Activated CD8-positive, alpha-beta memory T cell treated with anti-CD3 and anti-CD28 coated beads for 1 hour (primary cell): ENCODE results near the gene POLA2.
"Not testable (repeated sequence)": the region's sequence is repeated elsewhere in the genome, so short reads cannot be mapped to it uniquely, and the experiment has no call there.

Experiments used
- DNase-seq, 2 donors: peaks; one replicate each; pipeline ENCODE4 v3.0.0-alpha.2; 2020; ENCODE audit warnings: low read depth in 1 of 2; ENCODE audit errors: extremely low read depth in 1 of 2

The POLA2 gene

DNA sequence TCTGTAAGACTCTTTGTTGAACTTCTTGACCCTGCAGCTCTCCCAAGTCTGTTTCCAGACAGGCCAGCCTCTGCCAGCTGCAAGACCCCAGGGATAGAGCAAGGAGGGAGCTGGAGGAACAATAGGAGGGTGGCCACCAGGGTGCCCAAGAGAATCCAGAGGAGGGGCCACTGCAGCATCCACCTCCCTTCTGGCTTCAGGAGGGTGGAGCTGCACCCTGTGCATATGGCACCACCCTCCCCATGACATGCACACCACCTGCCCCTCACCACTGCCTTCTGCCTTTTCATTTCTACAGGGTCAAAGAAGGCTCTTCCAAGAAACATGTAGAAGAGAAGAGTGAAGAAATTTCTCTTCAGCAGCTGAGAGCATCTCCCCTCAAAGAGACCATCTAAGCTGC is 20.1 kb upstream of the POLA2 start:
- no peak for DNase-seq

DNA sequence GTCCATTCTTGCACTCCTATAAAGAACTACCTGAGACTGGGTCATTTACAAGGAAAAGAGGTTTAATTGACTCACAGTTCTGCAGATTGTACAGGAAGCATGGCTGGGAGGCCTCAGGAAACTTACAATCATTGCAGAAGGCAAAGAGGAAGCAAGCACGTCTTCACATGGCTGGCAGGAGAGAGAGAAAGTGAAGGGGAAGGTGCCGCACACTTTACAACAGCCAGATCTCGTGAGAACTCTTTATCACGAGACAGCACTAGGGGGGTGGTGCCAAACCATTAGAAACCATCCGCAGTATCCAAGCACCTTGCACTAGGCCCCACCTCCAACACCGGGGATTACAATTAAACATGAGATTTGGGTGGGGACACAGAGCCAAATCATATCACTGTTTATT is 19.4 kb upstream of the POLA2 start:
- no peak for DNase-seq

DNA sequence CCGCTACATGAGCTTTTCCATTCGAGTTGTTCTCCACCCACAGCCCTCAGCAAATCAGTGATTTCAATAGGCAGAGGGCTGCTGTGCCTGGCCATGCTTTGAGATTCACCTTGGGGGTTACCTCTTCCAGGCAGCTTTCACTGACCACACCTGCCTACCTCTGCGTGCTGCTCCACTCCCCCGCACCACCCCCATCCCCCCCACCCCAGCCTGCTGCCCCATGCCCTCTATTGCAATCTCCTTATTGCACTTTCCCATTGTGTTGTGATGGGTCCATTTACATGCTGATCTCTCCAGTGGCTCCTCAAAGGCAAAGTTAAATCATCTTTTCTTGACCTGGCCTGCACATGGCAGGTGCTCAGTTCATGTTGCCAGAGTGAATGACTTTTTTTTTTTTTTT is 18.0 kb upstream of the POLA2 start:
- DNase-seq = no peak

DNA sequence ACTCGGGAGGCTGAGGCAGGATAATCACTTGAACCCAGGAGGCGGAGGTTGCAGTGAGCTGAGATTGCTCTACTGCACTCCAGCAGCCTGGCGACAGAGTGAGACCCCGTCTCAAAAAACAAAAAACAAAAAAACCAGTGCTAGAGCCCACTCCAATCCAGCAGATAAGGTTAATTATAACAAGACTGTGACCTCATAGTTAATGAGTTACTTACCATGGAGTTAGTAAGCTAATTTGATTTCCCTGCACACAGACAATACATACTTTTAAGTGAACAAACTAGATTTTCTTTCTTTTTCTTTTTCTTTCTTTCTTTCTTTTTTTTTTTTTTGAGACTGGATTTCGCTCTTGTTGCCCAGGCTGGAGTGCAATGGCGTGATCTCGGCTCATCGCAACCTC is 16.7 kb upstream of the POLA2 start:
- DNase-seq = not testable (repeated sequence)

DNA sequence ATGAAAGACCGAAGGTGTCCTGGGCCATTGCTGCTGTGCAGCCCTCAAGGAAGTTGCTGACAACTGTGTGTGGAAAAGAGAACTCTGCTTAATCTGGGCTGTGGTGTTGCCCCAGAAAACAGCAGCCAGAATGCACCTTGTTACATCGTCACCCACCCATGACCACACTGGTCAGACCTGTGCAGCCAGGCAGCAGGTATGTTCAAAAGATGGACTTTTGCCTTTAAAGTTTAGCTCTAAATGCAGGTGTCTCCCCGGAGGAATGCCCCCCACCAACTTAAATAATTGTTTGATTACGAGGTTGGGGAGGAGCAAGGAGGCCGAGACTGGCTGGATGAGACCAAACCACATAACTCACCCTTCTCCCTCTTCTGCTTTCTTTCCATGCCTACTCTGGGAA is 15.3 kb upstream of the POLA2 start:
- DNase-seq = no peak

DNA sequence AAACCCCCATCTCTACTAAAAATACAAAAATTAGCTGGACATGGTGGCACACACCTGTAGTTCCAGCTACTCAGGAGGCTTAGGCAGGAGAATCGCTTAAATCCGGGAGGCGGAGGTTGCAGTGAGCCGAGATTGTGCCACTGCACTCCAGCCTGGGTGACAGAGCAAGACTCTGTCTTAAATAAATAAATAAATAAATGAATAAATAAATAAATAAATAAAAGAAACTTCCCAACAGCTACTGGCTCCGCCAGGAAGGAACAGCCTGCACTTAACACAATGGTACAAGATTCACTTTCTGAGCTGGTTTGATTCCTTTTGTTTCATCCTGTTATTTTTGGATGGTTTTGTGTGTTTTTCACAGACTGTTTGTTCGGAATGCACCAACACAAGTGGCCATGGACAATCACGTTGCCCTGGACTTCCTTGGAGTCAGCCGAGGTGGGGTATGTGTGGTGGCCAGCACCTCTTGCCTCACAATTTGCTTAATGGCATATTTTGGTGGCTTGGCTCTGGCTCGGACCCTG is 13.5 kb upstream of the POLA2 start:
- not testable (repeated sequence) for DNase-seq

DNA sequence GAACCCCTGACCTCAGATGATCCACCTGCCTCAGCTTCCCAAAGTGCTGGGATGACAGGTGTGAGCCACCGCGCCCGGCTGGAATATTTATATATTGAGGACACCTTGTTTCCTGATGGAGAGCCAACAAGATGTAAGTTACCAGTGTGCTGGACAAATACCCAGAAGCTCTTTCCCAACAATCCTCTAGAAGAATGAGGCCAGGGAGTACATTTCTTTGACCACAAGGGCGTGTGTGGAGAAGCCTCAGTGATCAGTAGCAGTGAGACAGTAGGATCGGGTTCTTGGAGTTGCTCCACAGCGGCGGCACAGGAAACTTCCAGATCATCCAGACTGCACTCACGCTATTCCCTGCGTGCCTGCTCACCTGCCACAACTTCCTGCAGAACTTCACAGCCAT is 10.3 kb upstream of the POLA2 start:
- no peak for DNase-seq

DNA sequence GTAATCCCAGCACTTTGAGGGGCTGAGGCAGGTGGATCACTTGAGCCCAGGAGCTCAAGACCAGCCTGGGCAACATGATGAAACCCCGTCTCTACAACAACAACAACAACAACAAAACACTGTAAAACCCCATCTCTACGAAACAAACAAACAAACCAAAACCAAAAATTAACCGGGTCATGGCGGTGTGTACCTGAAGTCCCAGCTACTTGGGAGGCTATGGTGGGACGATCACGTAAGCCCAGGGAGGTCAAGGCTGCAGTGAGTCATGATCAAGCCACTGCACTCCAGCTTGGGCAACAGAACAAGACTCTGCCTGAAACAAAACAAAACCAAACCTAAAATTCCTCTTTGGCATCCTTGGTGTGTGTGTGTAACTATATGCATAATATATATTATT is 7.0 kb upstream of the POLA2 start:
- no peak for DNase-seq

DNA sequence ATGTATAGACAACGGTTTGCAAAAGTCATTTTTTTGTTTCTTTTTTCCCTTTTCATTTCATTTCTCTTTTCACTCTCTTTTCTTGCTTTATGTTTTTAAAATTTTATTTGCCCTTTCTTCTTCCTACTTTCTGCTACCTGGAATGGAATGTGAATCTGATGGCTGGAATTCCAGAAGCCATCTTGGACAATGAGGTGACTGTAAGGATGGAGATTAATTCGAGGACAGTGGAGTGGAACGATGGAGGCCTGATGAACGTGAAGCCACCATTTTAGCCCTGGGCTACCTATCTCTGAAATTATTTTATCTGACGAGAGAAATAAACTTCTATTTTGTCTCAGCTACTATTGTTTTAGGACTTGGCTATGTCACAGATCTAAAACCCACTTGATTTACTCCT is 2.8 kb upstream of the POLA2 start:
- DNase-seq = no peak

DNA sequence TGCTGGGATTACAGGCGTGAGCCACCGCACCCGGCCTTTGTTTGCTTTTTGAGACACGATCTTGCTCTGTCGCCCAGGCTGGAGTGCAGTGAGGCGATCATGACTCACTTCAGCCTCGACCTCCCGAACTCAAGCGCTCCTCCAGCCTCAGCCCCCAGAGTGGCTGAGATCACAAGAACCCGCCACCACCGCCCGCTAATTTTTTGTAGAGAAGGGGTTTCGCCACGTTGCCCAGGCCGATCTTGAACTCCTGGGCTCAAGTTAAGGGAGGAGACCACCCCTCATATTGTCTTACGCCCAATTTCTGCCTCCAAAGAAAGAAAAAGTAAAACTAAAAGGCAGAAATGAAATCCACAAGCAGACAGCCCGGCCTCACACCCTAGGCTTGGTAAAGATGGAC is 1.5 kb upstream of the POLA2 start:
- no peak for DNase-seq

DNA sequence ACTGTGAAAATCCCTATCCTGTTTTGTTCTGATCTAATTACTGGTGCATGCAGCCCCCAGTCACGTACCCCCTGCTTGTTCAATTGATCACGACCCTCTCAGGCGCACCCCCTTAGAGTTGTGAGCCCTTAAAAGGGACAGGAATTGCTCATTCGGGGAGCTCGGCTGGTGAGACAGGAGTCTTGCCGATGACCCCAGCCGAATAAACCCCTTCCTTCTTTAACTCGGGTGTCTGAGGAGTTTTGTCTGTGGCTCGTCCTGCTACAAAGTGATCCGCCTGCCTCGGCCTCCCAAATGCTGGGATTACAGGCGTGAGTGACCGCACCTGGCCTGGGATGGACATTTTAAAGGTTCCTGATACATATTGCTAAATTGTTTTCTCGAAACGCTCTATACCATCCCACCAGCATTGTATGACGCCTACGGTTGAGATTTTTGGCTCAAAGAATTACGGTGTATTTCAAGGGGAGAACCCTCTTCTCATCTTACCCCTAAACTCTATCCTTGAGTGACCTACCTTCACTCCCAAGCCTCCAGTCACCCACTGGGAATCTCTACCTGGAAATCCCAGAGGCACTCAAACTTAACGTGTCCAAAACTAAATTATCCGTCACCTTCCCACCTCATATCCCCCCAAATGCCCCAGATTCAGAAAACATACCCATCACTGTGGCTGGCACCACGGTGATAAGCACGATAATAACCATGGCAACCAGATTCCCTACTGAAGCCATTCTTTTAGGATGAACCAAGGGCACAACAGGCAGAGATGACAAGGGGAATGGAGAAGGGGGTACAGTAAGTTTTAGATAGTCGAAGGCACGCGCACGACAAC is 789 bp upstream of the POLA2 start:
- DNase-seq = no peak

DNA sequence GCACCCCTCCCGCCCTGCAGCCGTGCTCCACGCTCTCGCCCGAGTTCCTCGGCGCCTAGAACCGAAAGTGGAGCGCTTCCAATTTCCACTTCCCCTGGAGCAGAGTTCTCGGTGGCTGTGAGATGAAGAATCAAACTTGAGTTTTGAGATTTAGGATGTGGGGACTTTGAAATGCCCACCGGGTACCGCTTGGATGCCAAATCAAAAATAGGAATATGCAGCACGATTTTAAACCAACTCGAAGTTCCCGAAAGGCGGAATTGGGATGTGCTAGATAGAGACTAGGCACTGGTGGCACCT is 569 bp downstream of the POLA2 start:
- no peak for DNase-seq

DNA sequence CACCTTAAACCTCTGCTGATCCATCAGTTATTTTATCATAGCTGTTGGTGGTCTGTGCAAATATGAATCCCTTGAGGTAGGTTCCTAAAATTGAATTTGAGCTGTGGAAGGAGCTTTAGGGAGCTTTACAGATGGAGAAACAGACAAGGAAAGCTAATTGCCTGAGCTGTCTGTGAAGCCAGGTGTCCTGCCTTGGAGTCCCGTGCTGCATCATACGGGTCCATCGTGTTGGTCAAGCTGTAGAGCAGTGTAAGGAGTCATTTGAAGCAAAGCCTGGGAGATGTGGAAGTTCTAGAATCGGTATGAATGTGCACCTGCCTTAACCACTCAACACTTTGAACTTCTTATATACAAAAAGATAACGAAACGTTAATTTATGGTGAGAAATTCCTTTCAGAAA is 1.0 kb downstream of the POLA2 start:
- DNase-seq = no peak

DNA sequence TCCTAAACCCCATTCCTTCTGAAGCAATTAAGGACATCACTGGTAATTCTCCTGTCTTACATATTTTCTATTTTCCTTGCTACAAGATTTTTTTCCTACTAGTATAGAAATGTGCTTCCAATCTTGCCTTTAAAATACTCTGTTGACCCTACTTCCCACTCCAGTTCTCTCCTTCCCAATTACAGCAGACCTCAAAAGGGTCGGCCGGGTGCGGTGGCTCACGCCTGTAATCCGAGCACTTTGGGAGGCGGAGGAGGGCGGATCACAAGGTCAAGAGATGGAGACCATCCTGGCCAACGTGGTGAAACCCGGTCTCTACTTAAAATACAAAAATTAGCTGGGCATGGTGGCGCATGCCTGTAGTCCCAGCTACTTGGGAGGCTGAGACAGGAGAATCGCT is 3.0 kb downstream of the POLA2 start:
- DNase-seq = not testable (repeated sequence)

DNA sequence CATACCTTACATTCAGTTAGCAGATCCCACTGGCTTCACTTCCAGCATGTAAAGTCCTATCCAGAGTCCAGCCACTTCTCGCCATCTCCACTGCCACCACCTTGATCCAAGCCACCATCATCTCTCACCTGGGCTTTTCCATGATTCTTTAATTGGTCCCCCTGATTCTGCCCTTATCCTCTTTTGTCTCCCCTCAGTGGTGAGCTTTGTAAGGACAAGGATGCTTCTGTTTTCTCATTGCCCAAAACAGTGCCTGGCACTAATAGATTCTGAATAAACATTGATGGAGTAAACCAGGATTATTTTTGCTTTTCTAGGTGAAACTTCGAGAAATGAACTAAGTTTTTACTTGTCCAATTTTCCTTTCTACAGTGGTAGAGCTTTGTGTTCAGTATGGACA is 4.4 kb downstream of the POLA2 start:
- DNase-seq = no peak

DNA sequence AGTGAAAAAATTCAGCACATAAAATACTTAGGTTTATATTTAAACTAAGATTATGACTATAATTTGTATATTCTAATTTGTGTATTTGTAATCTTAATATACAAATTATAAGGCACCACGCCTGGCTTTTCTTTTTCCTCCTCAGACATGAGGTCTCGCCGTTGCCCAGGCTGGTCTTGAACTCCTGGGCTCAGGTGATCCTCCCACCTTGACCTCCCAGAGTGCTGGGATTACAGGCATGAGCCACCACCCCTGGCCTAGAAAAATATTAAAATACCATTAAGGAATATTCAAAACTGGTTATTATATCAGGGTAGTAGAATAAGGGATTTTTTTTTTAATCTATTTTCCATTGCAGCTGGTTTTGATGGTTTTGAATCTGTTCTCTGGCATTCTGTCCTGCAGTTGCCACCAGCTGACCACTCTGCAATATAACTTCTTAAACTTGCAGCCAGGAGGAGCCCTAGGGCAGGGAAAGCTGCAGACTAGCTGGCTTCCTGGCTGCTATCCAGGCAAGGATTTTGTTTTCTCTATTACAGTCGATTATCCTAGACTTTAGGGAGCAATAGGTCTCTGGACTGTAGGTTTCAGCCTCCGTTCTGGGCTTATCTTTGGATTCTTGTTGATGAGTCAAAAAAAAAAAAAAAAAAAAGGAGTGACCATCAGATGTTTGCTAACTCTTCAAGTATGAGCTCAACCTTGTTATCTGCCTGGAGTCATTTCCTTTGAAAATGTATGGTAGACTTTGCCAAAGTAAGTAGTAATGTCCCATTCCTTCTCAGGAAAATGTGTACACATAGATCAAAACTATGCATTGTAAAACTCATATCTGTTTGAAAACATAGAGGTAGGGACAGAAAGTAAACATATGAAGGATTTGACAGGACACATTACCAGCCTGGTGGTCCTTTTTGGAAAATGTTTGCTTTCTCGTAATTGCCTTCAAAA is 13.2 kb downstream of the POLA2 start:
- DNase-seq = no peak

DNA sequence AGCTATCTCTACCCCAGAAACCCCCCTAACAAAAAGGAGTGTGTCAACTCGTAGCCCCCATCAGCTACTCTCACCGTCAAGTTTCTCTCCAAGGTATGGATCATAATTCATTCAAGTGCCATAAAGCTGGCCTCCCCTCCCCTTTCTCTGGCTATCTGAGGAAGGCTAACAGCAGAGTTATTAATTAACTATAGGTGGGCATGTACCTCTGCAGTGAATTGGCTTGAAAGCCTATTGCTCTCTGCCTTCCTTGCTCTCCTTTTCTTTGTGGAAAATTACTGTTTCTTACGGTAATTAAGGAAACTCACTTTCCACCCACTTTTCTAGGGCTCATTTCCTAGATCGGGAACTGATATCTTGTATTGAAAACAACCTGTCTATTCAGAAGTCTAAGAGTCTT is 14.1 kb downstream of the POLA2 start:
- no peak for DNase-seq

DNA sequence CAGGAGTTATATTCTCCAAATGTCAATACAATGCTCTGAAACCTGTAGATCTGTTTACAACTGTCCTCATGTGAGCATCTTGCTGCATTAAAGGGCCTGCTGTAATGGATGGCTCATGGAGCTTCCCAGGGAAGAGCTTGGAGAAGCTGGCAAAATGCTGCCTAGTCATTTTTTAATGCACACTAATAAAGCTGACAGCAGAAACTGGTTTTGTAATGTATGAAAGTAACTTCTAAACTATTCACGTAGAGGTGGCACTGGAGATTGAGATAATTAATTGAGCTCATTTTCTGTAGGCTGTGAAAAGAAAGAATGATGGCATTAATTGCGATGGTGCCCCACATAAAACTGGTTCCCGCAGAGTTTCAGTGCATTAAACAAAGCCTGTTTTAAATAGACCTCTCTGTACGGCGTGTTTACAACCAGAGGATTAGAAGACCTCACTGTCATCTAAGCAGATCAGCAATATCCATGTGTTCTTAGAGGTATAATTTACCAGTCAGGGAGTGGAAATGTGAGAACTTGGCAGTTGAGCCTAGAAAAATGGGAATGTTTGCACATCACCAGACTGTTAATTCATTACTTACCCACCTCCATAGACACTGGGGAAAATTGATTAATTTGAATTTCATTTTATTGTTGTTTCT is 16.0 kb downstream of the POLA2 start:
- DNase-seq = no peak

DNA sequence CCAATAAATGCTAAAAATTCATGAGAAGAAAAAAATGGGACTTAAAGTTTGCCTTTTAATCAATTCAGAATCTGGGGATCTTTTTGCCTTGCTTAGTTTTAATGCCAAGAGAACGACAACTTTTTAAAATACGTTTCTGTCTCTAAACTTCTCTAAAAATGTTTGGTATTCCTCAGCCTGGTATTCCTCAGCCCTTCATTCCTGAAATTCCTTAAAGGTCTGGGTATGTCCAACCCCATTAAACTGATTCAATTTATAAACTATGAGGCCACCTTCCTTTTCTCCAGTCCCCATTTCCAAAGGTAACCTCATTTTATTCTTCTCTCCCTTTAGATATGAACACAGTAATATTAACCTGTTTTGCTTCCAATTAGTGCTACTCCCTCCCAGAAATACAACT is 16.6 kb downstream of the POLA2 start:
- DNase-seq = no peak

DNA sequence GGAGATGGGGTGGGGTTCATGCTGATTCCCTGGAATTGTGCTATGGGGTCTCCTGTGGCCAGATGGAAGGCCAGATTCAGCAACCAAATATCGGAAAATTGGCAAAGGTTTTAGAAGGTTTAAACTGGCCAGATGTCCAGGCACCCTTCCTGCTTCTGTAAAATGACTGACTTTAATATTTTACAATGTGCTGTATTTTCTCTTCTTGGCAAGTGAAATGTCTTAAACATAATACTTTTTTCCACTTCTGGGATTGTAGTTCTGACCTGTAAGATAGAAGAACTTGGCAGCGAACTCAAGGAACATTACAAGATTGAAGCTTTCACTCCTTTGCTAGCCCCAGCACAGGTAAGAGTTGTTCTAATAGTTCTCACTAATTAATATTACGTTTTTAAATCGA is 17.5 kb downstream of the POLA2 start:
- no peak for DNase-seq

DNA sequence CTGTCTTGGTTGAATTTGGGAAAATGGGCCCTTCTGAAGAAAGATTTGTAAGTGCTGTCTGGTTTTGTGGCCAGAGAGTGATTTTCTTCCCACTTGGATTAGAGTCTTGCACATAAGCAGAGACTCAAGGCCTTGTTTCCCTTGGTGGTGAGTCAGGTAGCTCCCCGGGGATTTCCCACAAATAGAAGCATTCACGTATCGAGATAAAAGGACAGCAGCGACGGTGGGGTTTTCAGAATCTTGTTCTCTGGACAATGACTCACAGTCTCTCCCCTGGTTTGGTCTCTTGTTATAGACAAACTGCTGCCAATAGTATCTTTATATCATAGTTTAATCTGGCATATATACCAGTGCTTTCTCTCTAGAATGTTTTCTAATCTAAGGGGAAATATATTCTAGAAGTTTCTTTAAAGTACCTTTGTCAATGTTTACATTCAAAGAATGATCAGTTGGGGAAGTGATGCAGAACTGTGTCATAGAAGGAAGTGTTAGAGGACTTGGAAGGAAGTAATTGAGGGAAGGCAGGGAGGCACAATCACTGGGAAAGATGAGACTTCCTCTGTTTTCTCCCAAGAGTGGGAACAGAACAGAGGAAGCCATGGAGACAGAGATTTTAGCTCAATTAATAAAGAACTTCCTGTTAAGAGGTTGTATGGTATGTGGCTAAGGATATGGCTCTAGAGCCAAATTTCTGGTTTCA is 18.1 kb downstream of the POLA2 start:
- DNase-seq = peak in 1 of 2 donors; percentile 11
